Measurements from ENCODE around the gene CES3. TPM values are rescaled to one million over a fixed set of nuclear protein-coding genes. Genes with fewer than 3 reads are reported as not detected.

The CES3 gene
- total RNA-seq, 2 experiments from 2014 or later: 1.4 to 2.7 TPM

DNA sequence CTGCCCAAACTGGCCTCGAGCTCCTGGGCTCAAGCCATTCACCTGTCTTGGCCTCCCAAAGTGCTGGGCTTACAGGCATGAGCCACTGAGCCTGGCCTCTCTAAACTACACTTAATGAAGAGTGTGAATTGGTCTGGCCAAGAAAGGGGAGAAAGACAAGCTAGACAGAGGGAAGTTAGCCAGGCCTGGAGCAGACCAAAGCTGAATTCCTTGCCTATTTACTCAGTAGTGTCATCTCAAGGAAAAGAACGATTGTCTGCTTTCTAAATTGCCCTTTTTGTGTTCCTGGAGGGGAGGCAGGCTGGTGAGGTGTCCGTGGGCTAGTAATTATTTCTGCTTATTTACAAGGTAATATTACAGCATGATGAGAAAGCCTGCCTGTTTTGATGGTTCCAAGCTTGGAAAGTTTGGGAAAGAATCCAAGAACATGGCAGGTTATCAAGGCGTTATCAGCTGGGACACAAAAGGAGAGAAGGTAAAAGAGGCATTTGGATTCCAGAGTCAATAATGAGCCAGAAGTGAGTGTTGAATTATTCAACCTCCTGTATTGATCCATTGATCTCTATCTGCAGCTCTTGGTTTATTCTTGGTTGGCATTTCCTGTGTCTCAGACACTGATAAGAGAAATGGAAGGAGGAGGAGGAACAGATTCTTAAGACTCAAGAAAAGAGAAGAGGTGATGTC lies 61.6 kb downstream of the CES3 start:
- Histone ChIP-seq H3K4me1 (ENCODE audit: insufficient read depth, low read length, poor library complexity, severe bottlenecking) (peaks cover 14% of the 10 kb centered on the region), H3K4me3 (ENCODE audit: low read depth, low read length, poor library complexity, severe bottlenecking) (no peak overlapping the region), H3K36me3 (ENCODE audit: insufficient read depth, low read length) (no peaks in the 10 kb centered on the region), H3K4me2 (ENCODE audit: low read length) (no peak overlapping the region), H3K9me3 (ENCODE audit: low read length) (no peaks in the 10 kb centered on the region), H4K20me1 (ENCODE audit: insufficient read depth, low read length) (no peaks in the 10 kb centered on the region), H2AFZ (ENCODE audit: low read length) (no peak overlapping the region), H3K79me2 (ENCODE audit: insufficient read depth, low read depth, low read length) (no peaks in the 10 kb centered on the region), H3K27ac (ENCODE audit: low read depth, low read length, poor library complexity, severe bottlenecking) (no peak overlapping the region), H3K9me2 (ENCODE audit: insufficient read depth, low read length) (no peaks in the 10 kb centered on the region)
- DNase-seq (ENCODE audit: low spot score): no peak
- ChIA-PET CTCF (ENCODE audit: unreplicated experiment) (no interaction called here), POLR2A (interaction anchor here (1.1 kb wide), 1 partner anchor 84 kb away, joined by 4 read pairs; no protein-coding TSS in a partner anchor)
- intact Hi-C loops (cut with micrococcal nuclease; ENCODE audit: unreplicated experiment): no loop called here
- TF ChIP-seq EZH2phosphoT487 (IDR thresholded peaks at IDR 0.05; ENCODE audit: borderline replicate concordance, low read depth, low read length): no peak
- TF ChIP-seq, protein P1, sequence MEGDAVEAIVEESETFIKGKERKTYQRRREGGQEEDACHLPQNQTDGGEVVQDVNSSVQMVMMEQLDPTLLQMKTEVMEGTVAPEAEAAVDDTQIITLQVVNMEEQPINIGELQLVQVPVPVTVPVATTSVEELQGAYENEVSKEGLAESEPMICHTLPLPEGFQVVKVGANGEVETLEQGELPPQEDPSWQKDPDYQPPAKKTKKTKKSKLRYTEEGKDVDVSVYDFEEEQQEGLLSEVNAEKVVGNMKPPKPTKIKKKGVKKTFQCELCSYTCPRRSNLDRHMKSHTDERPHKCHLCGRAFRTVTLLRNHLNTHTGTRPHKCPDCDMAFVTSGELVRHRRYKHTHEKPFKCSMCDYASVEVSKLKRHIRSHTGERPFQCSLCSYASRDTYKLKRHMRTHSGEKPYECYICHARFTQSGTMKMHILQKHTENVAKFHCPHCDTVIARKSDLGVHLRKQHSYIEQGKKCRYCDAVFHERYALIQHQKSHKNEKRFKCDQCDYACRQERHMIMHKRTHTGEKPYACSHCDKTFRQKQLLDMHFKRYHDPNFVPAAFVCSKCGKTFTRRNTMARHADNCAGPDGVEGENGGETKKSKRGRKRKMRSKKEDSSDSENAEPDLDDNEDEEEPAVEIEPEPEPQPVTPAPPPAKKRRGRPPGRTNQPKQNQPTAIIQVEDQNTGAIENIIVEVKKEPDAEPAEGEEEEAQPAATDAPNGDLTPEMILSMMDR (conservative IDR thresholded peaks at IDR 0.05; ENCODE audit: low read length): no peak
- no TSS peak for BruUV-seq (replicated peaks)

DNA sequence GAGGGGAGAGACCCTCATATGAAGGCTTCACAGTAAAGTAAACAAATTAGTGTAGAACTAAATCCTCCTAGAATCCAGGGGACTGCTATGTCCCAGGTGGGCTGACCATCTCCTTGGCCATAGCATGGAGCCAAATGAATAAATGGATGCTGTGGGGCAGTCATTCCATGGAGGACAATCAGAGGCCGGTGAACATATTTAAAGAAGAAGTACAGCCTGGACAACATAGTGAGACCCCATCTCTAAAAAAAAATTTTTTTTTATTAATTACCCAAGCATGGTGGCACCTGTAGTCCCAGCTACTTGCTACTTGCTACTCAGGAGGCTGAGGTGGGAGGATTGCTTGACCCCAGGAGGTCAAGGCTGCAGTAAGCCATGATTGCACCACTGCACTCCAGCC lies 62.6 kb downstream of the CES3 start:
- H3K4me2 ChIP-seq (ENCODE audit: low read length): no peak overlapping the region
- no peak overlapping the region for H3K27ac ChIP-seq (ENCODE audit: low read depth, low read length, poor library complexity, severe bottlenecking)
- H2AFZ ChIP-seq (ENCODE audit: low read length): no peak overlapping the region
- peaks cover 20% of the 10 kb centered on the region for H3K4me1 ChIP-seq (ENCODE audit: insufficient read depth, low read length, poor library complexity, severe bottlenecking)
- no peak overlapping the region for H3K4me3 ChIP-seq (ENCODE audit: low read depth, low read length, poor library complexity, severe bottlenecking)
- no peaks in the 10 kb centered on the region for H4K20me1 ChIP-seq (ENCODE audit: insufficient read depth, low read length)
- no TSS peak for BruUV-seq (replicated peaks)
- intact Hi-C loops (cut with micrococcal nuclease; ENCODE audit: unreplicated experiment): no loop called here
- CTCF ChIA-PET (ENCODE audit: unreplicated experiment): no interaction called here
- no peaks in the 10 kb centered on the region for H3K9me3 ChIP-seq (ENCODE audit: low read length)
- TF ChIP-seq EZH2phosphoT487 (IDR thresholded peaks at IDR 0.05; ENCODE audit: borderline replicate concordance, low read depth, low read length): no peak
- TF ChIP-seq, protein P1 (conservative IDR thresholded peaks at IDR 0.05; ENCODE audit: low read length): no peak
- POLR2A ChIA-PET: no interaction called here
- no peak for DNase-seq (ENCODE audit: low spot score)
- H3K79me2 ChIP-seq (ENCODE audit: insufficient read depth, low read depth, low read length): no peaks in the 10 kb centered on the region
- H3K36me3 ChIP-seq (ENCODE audit: insufficient read depth, low read length): no peaks in the 10 kb centered on the region
- H3K9me2 ChIP-seq (ENCODE audit: insufficient read depth, low read length): no peaks in the 10 kb centered on the region

Small RNAs within 50 kb of the gene (small RNA-seq; reads per million reads assigned to genes)
- gene RN7SL543P: not detected

Other genes starting within 250 kb of the CES3 start
- gene DYNC1LI2, start 209.7 kb upstream of the CES3 start, total RNA-seq (2014; rRNA removed; shearing (Covaris generic)): 48.4 and 48.9 TPM in 2 replicates
- gene DYNC1LI2, start 209.7 kb upstream of the CES3 start, total RNA-seq (2022): 62.4 and 64.0 TPM in 2 replicates
- gene TERB1, start 159.7 kb upstream of the CES3 start, total RNA-seq (2014; rRNA removed; shearing (Covaris generic)): not detected in 2 replicates
- gene TERB1, start 159.7 kb upstream of the CES3 start, total RNA-seq (2022): 0.17 TPM in 1 of 2 replicates, not detected in the other
- 85.0 and 85.2 TPM in 2 replicates for gene NAE1, start 130.3 kb upstream of the CES3 start, total RNA-seq (2014; rRNA removed; shearing (Covaris generic))
- gene NAE1, start 130.3 kb upstream of the CES3 start, total RNA-seq (2022): 98.9 and 106 TPM in 2 replicates
- gene CA7, start 116.9 kb upstream of the CES3 start, total RNA-seq (2014; rRNA removed; shearing (Covaris generic)): not detected in 2 replicates
- not detected in 2 replicates for gene CA7, start 116.9 kb upstream of the CES3 start, total RNA-seq (2022)
- gene PDP2, start 80.8 kb upstream of the CES3 start, total RNA-seq (2014; rRNA removed; shearing (Covaris generic)): 11.1 and 13.8 TPM in 2 replicates
- 25.7 and 29.2 TPM in 2 replicates for gene PDP2, start 80.8 kb upstream of the CES3 start, total RNA-seq (2022)
- not detected in 2 replicates for gene CDH16, start 42.4 kb upstream of the CES3 start, total RNA-seq (2014; rRNA removed; shearing (Covaris generic))
- not detected in 2 replicates for gene CDH16, start 42.4 kb upstream of the CES3 start, total RNA-seq (2022)
- gene RRAD, start 35.7 kb upstream of the CES3 start, total RNA-seq (2014; rRNA removed; shearing (Covaris generic)): 0.09 TPM in 1 of 2 replicates, not detected in the other
- gene RRAD, start 35.7 kb upstream of the CES3 start, total RNA-seq (2022): not detected in 2 replicates
- gene CIAO2B, start 26.9 kb upstream of the CES3 start, total RNA-seq (2014; rRNA removed; shearing (Covaris generic)): 132 and 133 TPM in 2 replicates
- gene CIAO2B, start 26.9 kb upstream of the CES3 start, total RNA-seq (2022): 76.4 and 78.3 TPM in 2 replicates
- gene CES2, start 25.8 kb upstream of the CES3 start, total RNA-seq (2014; rRNA removed; shearing (Covaris generic)): 18.5 and 29.6 TPM in 2 replicates
- 27.6 and 30.7 TPM in 2 replicates for gene CES2, start 25.8 kb upstream of the CES3 start, total RNA-seq (2022)
- gene CES4A, start 27.3 kb downstream of the CES3 start, total RNA-seq (2014; rRNA removed; shearing (Covaris generic)): 0.47 and 2.0 TPM in 2 replicates
- gene CES4A, start 27.3 kb downstream of the CES3 start, total RNA-seq (2022): 0.38 and 0.41 TPM in 2 replicates
- 93.5 and 187 TPM in 2 replicates for gene CBFB, start 67.9 kb downstream of the CES3 start, total RNA-seq (2014; rRNA removed; shearing (Covaris generic))
- 151 and 154 TPM in 2 replicates for gene CBFB, start 67.9 kb downstream of the CES3 start, total RNA-seq (2022)
- 12.6 and 16.8 TPM in 2 replicates for gene PHAF1, start 148.7 kb downstream of the CES3 start, total RNA-seq (2014; rRNA removed; shearing (Covaris generic))
- gene PHAF1, start 148.7 kb downstream of the CES3 start, total RNA-seq (2022): 11.8 and 13.9 TPM in 2 replicates
- 1.1 and 2.7 TPM in 2 replicates for gene B3GNT9, start 189.7 kb downstream of the CES3 start, total RNA-seq (2014; rRNA removed; shearing (Covaris generic))
- 2.7 TPM in 2 replicates for gene B3GNT9, start 189.7 kb downstream of the CES3 start, total RNA-seq (2022)
- 11.3 and 11.6 TPM in 2 replicates for gene TRADD, start 198.6 kb downstream of the CES3 start, total RNA-seq (2014; rRNA removed; shearing (Covaris generic))
- gene TRADD, start 198.6 kb downstream of the CES3 start, total RNA-seq (2022): 15.4 and 16.7 TPM in 2 replicates
- gene FBXL8, start 198.7 kb downstream of the CES3 start, total RNA-seq (2014; rRNA removed; shearing (Covaris generic)): 5.8 and 7.3 TPM in 2 replicates
- 10.4 and 12.2 TPM in 2 replicates for gene FBXL8, start 198.7 kb downstream of the CES3 start, total RNA-seq (2022)
- gene HSF4, start 203.5 kb downstream of the CES3 start, total RNA-seq (2014; rRNA removed; shearing (Covaris generic)): 8.1 and 12.8 TPM in 2 replicates
- 16.2 and 17.0 TPM in 2 replicates for gene HSF4, start 203.5 kb downstream of the CES3 start, total RNA-seq (2022)
- 1.1 and 2.2 TPM in 2 replicates for gene NOL3, start 209.3 kb downstream of the CES3 start, total RNA-seq (2014; rRNA removed; shearing (Covaris generic))
- gene NOL3, start 209.3 kb downstream of the CES3 start, total RNA-seq (2022): 4.1 and 4.4 TPM in 2 replicates
- gene MATCAP1, start 222.7 kb downstream of the CES3 start, total RNA-seq (2014; rRNA removed; shearing (Covaris generic)): 18.0 and 22.9 TPM in 2 replicates
- gene MATCAP1, start 222.7 kb downstream of the CES3 start, total RNA-seq (2022): 39.6 and 42.3 TPM in 2 replicates
- gene EXOC3L1, start 228.9 kb downstream of the CES3 start, total RNA-seq (2014; rRNA removed; shearing (Covaris generic)): not detected in 2 replicates
- gene EXOC3L1, start 228.9 kb downstream of the CES3 start, total RNA-seq (2022): not detected in 2 replicates
- gene E2F4, start 230.9 kb downstream of the CES3 start, total RNA-seq (2014; rRNA removed; shearing (Covaris generic)): 139 and 157 TPM in 2 replicates
- 108 and 124 TPM in 2 replicates for gene E2F4, start 230.9 kb downstream of the CES3 start, total RNA-seq (2022)
- 7.7 and 7.8 TPM in 2 replicates for gene ELMO3, start 237.9 kb downstream of the CES3 start, total RNA-seq (2014; rRNA removed; shearing (Covaris generic))
- gene ELMO3, start 237.9 kb downstream of the CES3 start, total RNA-seq (2022): 7.6 and 9.0 TPM in 2 replicates

Data from OCI-LY7 (cell line).